K562 (cell line): Measurements from ENCODE around the gene TMEM203. TPM values are rescaled to one million over a fixed set of nuclear protein-coding genes. Genes with fewer than 3 reads are reported as not detected.

Experiments
- BRF1 ChIP-seq: IDR thresholded peaks from 3 replicates; pipeline ENCODE4 v1.6.1; 2011; ENCODE audit warnings: borderline replicate concordance, mild to moderate bottlenecking; ENCODE audit not compliant: insufficient read length; ENCODE audit errors: extremely low read depth
- FOSL1 ChIP-seq: fragments of 200-800 bp; sonication (Bioruptor generic); conservative IDR thresholded peaks from 2 replicates; pipeline ENCODE4 v1.6.1; 2016; ENCODE audit warnings: missing genetic modification characterization, missing compliant biosample characterization
- HDGF ChIP-seq: fragments of 450-650 bp; IDR thresholded peaks from 2 replicates; pipeline ENCODE4 v1.6.1; 2016
- MTA1 ChIP-seq: fragments of 450-650 bp; IDR thresholded peaks from 2 replicates; pipeline ENCODE4 v1.6.1; 2017; ENCODE audit warnings: borderline replicate concordance
- NCOA2 ChIP-seq, 2 experiments: fragments of 450-650 bp; IDR thresholded peaks; 2 replicates each; pipeline ENCODE4 v1.6.1; 2018; ENCODE audit warnings: mild to moderate bottlenecking in 2 of 2, moderate library complexity in 1 of 2; ENCODE audit not compliant: partially characterized antibody in 2 of 2
- PHF20 ChIP-seq: fragments of 450-650 bp; IDR thresholded peaks from 2 replicates; pipeline ENCODE4 v1.6.1; 2018; ENCODE audit not compliant: partially characterized antibody
- RBM22 ChIP-seq: fragments of 200-400 bp; formaldehyde crosslinking; IDR thresholded peaks from 2 replicates; pipeline ENCODE4 v1.6.1; 2018; ENCODE audit warnings: low read length, low read depth; ENCODE audit not compliant: poor library complexity, severe bottlenecking
- RFX5 ChIP-seq: IDR thresholded peaks from 2 replicates; pipeline ENCODE4 v1.6.1; 2011; ENCODE audit warnings: low read depth, mild to moderate bottlenecking, improper control_type of control experiment, low read length
- SRF ChIP-seq, 2 experiments: fragments of 250-450, 450-650 bp in 1 of 2; sonication (Bioruptor Pico) in 1 of 2; sonication (generic) in 1 of 2; formaldehyde crosslinking; IDR thresholded peaks; 2 replicates each; pipeline versions ENCODE4 v1.5.0 to v1.5.1; 2020 to 2022; ENCODE audit warnings: mild to moderate bottlenecking in 1 of 2, missing genetic modification reagents in 1 of 2
- TEAD2 ChIP-seq: fragments of 450-650 bp; IDR thresholded peaks from 2 replicates; pipeline ENCODE4 v1.6.1; 2016; ENCODE audit warnings: missing genetic modification characterization, control low read depth, missing compliant biosample characterization
- ZNF12 ChIP-seq: sonication (generic); formaldehyde crosslinking; IDR thresholded peaks from 2 replicates; pipeline ENCODE4 v1.4.0; 2020; ENCODE audit warnings: mild to moderate bottlenecking, missing genetic modification reagents
- ZNF175 ChIP-seq: fragments of 200-800 bp; sonication (Bioruptor generic); IDR thresholded peaks from 2 replicates; pipeline ENCODE4 v1.6.1; 2016; ENCODE audit warnings: low read depth, mild to moderate bottlenecking, missing genetic modification characterization, missing compliant biosample characterization
- ZNF311 ChIP-seq: fragments of 250-450 bp; sonication (Bioruptor Pico); IDR thresholded peaks from 2 replicates; pipeline ENCODE4 v1.4.0; 2020; ENCODE audit warnings: mild to moderate bottlenecking, moderate library complexity
- ZNF668 ChIP-seq: fragments of 250-450 bp; sonication (Bioruptor Pico); IDR thresholded peaks from 2 replicates; pipeline ENCODE4 v1.8.0; 2022; ENCODE audit warnings: mild to moderate bottlenecking, inconsistent platforms
- ZNF77 ChIP-seq: fragments of 250-450 bp; sonication (Bioruptor Pico); IDR thresholded peaks from 2 replicates; pipeline ENCODE4 v1.5.0; 2020
- ZSCAN32 ChIP-seq: fragments of 450-650 bp; formaldehyde crosslinking; IDR thresholded peaks from 2 replicates; pipeline ENCODE4 v1.4.0; 2020; ENCODE audit warnings: mild to moderate bottlenecking, moderate library complexity
- polyA plus RNA-seq, 8 experiments: library from polyadenylated mRNA; depleted of rRNA in 4 of 8; stranded (reverse) in 5 of 8; unstranded in 3 of 8; fragments of >200 nt; fragmentation: Nextera tagmentation in 2 of 8; fragmentation: Illumina TruSeq in 1 of 8; extraction: Ambion mirVana in 2 of 8; extraction: Trizol in 1 of 8; gene quantifications; 2 replicates each; pipeline versions ENCODE4 v1.2.1 to v1.2.3, GENCODE V29; 2011 to 2014; ENCODE audit warnings: inconsistent platforms in 1 of 8, missing spikeins in 1 of 8
- total RNA-seq, 7 experiments: library from RNA; depleted of rRNA in 6 of 7; stranded (reverse); fragments of >200 nt in 6 of 7; fragmentation: Illumina TruSeq in 2 of 7; extraction: Trizol in 2 of 7; gene quantifications; 2 replicates each; pipeline versions ENCODE4 v1.2.1 to v1.2.3, GENCODE V29; 2011 to 2021; ENCODE audit warnings: low replicate concordance in 1 of 7
- TF ChIP-seq, protein P1 (sequence below): fragments of 250-450 bp; sonication (Bioruptor Pico); IDR thresholded peaks from 2 replicates; pipeline ENCODE4 v1.8.0; 2022; ENCODE audit warnings: moderate library complexity, mild to moderate bottlenecking, inconsistent platforms
- TF ChIP-seq, protein P2 (sequence below): fragments of 250-450 bp; sonication (Bioruptor Pico); IDR thresholded peaks from 2 replicates; pipeline ENCODE4 v1.8.0; 2022; ENCODE audit warnings: moderate library complexity, mild to moderate bottlenecking, inconsistent platforms
- TF ChIP-seq, protein P3 (sequence below): sonication (generic); formaldehyde crosslinking; IDR thresholded peaks from 2 replicates; pipeline ENCODE4 v1.4.0; 2020; ENCODE audit warnings: mild to moderate bottlenecking, missing genetic modification reagents
- TF ChIP-seq, protein P4 (sequence below), 2 experiments: fragments of 450-650 bp; IDR thresholded peaks; 2 replicates each; pipeline ENCODE4 v1.6.1; 2018; ENCODE audit warnings: mild to moderate bottlenecking in 2 of 2, low read depth in 1 of 2; ENCODE audit not compliant: partially characterized antibody in 2 of 2

TMEM203 gene
- total and polyA plus RNA-seq, 9 of the 15 experiments (the other 6 are each of a cell fraction or from before 2014, with no cell fraction given): 8.8 to 59.5 (median 37.6) TPM

DNA sequence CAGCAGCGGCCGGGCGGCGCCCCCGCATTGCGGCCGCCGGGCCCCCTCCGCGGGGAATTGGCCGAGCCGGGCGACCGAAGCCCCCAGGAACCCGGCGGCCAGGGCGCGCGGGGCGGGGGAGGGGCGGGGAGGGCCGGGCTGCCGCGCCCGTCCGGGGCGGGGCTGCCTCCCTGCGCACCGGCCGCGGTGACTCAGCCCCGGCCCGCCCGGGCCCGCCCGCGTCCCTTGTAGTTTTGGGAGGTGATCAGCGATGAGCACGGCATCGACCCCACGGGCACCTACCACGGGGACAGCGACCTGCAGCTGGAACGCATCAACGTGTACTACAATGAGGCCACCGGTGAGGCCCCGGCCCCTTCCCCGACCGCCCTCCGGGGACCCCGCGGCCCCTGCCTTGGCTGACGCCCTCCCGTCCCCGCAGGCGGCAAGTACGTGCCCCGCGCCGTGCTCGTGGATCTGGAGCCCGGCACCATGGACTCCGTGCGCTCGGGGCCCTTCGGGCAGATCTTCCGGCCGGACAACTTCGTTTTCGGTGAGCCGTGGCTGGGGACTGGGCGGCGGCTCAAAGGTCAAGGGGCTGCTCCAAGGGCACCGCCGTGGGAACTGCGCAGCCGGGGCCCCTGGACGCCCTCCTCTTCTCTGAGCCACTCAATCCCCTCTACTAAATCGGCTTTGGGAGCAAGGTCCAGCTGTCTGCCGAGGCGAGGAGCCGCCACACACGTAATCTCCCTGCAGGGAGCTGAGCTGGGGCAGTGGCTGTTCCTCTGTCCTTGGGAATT lies 36.2 kb upstream of the TMEM203 start (continued):
- TF ChIP-seq BRF1 (no peak), ZSCAN32 (CRISPR knock-in tag) (no peak), ZNF668 (no peak), ZNF175 (no peak), MTA1 (no peak), NCOA2 (IDR thresholded peaks at IDR 0.05; ENCODE audit: partially characterized antibody in 2 of 2) (no peak), ZNF311 (CRISPR knock-in tag) (no peak), TEAD2 (tag) (no peak), FOSL1 (tag) (peak; percentile 87), RFX5 (no peak), HDGF (no peak), ZNF77 (CRISPR knock-in tag) (no peak), ZNF12 (peak; percentile 54; the same call in 1 of the 2 replicates), PHF20 (peak; percentile 25), RBM22 (peak; percentile 94), SRF (CRISPR knock-in tag; IDR thresholded peaks at IDR 0.05) (no peak)
- TF ChIP-seq, protein P1, sequence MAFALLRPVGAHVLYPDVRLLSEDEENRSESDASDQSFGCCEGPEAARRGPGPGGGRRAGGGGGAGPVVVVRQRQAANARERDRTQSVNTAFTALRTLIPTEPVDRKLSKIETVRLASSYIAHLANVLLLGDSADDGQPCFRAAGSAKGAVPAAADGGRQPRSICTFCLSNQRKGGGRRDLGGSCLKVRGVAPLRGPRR (CRISPR knock-in tag): no peak
- TF ChIP-seq, protein P2, sequence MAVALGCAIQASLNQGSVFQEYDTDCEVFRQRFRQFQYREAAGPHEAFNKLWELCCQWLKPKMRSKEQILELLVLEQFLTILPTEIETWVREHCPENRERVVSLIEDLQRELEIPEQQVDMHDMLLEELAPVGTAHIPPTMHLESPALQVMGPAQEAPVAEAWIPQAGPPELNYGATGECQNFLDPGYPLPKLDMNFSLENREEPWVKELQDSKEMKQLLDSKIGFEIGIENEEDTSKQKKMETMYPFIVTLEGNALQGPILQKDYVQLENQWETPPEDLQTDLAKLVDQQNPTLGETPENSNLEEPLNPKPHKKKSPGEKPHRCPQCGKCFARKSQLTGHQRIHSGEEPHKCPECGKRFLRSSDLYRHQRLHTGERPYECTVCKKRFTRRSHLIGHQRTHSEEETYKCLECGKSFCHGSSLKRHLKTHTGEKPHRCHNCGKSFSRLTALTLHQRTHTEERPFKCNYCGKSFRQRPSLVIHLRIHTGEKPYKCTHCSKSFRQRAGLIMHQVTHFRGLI (CRISPR knock-in tag): no peak
- TF ChIP-seq, protein P3, sequence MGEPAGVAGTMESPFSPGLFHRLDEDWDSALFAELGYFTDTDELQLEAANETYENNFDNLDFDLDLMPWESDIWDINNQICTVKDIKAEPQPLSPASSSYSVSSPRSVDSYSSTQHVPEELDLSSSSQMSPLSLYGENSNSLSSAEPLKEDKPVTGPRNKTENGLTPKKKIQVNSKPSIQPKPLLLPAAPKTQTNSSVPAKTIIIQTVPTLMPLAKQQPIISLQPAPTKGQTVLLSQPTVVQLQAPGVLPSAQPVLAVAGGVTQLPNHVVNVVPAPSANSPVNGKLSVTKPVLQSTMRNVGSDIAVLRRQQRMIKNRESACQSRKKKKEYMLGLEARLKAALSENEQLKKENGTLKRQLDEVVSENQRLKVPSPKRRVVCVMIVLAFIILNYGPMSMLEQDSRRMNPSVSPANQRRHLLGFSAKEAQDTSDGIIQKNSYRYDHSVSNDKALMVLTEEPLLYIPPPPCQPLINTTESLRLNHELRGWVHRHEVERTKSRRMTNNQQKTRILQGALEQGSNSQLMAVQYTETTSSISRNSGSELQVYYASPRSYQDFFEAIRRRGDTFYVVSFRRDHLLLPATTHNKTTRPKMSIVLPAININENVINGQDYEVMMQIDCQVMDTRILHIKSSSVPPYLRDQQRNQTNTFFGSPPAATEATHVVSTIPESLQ (CRISPR knock-in tag): no peak; the same call in 1 of the 2 replicates
- TF ChIP-seq, protein P4, sequence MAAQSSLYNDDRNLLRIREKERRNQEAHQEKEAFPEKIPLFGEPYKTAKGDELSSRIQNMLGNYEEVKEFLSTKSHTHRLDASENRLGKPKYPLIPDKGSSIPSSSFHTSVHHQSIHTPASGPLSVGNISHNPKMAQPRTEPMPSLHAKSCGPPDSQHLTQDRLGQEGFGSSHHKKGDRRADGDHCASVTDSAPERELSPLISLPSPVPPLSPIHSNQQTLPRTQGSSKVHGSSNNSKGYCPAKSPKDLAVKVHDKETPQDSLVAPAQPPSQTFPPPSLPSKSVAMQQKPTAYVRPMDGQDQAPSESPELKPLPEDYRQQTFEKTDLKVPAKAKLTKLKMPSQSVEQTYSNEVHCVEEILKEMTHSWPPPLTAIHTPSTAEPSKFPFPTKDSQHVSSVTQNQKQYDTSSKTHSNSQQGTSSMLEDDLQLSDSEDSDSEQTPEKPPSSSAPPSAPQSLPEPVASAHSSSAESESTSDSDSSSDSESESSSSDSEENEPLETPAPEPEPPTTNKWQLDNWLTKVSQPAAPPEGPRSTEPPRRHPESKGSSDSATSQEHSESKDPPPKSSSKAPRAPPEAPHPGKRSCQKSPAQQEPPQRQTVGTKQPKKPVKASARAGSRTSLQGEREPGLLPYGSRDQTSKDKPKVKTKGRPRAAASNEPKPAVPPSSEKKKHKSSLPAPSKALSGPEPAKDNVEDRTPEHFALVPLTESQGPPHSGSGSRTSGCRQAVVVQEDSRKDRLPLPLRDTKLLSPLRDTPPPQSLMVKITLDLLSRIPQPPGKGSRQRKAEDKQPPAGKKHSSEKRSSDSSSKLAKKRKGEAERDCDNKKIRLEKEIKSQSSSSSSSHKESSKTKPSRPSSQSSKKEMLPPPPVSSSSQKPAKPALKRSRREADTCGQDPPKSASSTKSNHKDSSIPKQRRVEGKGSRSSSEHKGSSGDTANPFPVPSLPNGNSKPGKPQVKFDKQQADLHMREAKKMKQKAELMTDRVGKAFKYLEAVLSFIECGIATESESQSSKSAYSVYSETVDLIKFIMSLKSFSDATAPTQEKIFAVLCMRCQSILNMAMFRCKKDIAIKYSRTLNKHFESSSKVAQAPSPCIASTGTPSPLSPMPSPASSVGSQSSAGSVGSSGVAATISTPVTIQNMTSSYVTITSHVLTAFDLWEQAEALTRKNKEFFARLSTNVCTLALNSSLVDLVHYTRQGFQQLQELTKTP (IDR thresholded peaks at IDR 0.05; ENCODE audit: low read depth in 1 of 2, partially characterized antibody in 2 of 2): no peak
